Hepatocyte (in vitro differentiated cells): Measurements from ENCODE around the gene VGLL4. TPM values are rescaled to one million over a fixed set of nuclear protein-coding genes. Genes with fewer than 3 reads are reported as not detected.
"Not testable (repeated sequence)": the region's sequence is repeated elsewhere in the genome, so short reads cannot be mapped to it uniquely, and the experiment has no call there.

ENCODE experiments used
- DNase-seq: peaks from one replicate; pipeline ENCODE4 v3.0.0-alpha.2; 2016; ENCODE audit warnings: low spot score
- H2AFZ ChIP-seq: fragments of 200-600 bp; sonication (generic); 2 replicates; pipeline ENCODE4 v1.6.0; 2016; ENCODE audit warnings: antibody characterized with exemption, mild to moderate bottlenecking
- H3K27ac ChIP-seq: fragments of 200-600 bp; sonication (generic); 2 replicates; pipeline ENCODE4 v1.5.1; 2016; ENCODE audit warnings: mild to moderate bottlenecking
- H3K27me3 ChIP-seq: fragments of 200-600 bp; sonication (generic); 2 replicates; pipeline ENCODE4 v1.6.1; 2016
- H3K36me3 ChIP-seq: fragments of 200-600 bp; sonication (generic); replicated peaks from 2 replicates; pipeline ENCODE4 v1.5.1; 2016; ENCODE audit warnings: low read depth; ENCODE audit not compliant: insufficient read depth
- H3K4me1 ChIP-seq: fragments of 200-600 bp; sonication (generic); 2 replicates; pipeline ENCODE4 v1.5.1; 2016; ENCODE audit warnings: mild to moderate bottlenecking, moderate library complexity; ENCODE audit not compliant: insufficient read depth
- H3K4me2 ChIP-seq: fragments of 200-600 bp; sonication (generic); 2 replicates; pipeline ENCODE4 v1.6.0; 2016
- H3K4me3 ChIP-seq: fragments of 200-600 bp; sonication (generic); 2 replicates; pipeline ENCODE4 v1.5.1; 2016; ENCODE audit warnings: mild to moderate bottlenecking
- H3K79me2 ChIP-seq: fragments of 200-600 bp; sonication (generic); 2 replicates; pipeline ENCODE4 v1.6.0; 2017; ENCODE audit warnings: mild to moderate bottlenecking
- H3K9me2 ChIP-seq: fragments of 200-600 bp; sonication (generic); replicated peaks from 2 replicates; pipeline ENCODE4 v1.6.0; 2017; ENCODE audit warnings: mild to moderate bottlenecking; ENCODE audit not compliant: insufficient read depth
- H3K9me3 ChIP-seq: fragments of 200-600 bp; sonication (generic); 2 replicates; pipeline ENCODE4 v1.5.1; 2016; ENCODE audit warnings: low read depth, mild to moderate bottlenecking
- H4K20me1 ChIP-seq: fragments of 200-600 bp; sonication (generic); 2 replicates; pipeline ENCODE4 v1.6.0; 2016; ENCODE audit warnings: mild to moderate bottlenecking; ENCODE audit not compliant: insufficient read depth, poor library complexity, severe bottlenecking
- CTCF ChIP-seq: fragments of 200-600 bp; sonication (generic); IDR thresholded peaks from 2 replicates; pipeline ENCODE4 v1.5.1; 2016; ENCODE audit warnings: antibody characterized with exemption, mild to moderate bottlenecking; ENCODE audit not compliant: poor library complexity
- EZH2 ChIP-seq: fragments of 200-600 bp; sonication (generic); IDR thresholded peaks from 2 replicates; pipeline ENCODE4 v1.6.1; 2016; ENCODE audit warnings: antibody characterized with exemption, mild to moderate bottlenecking, borderline replicate concordance
- EZH2phosphoT487 ChIP-seq: fragments of 200-600 bp; sonication (generic); IDR thresholded peaks from one replicate; pipeline ENCODE4 v1.6.1; 2018; ENCODE audit warnings: antibody characterized with exemption, mild to moderate bottlenecking, low read depth, moderate library complexity; ENCODE audit not compliant: unreplicated experiment, severe bottlenecking
- WGBS: methylation state at CpG from one replicate; pipeline ENCODE4 v1.1.6; 2016; ENCODE audit warnings: low lambda C conversion rate; ENCODE audit errors: missing lambda C conversion rate; 5-methylcytosine and 5-hydroxymethylcytosine counted together
- polyA plus RNA-seq: library from polyadenylated mRNA; unstranded; fragments of >200 nt; fragmentation: Nextera tagmentation; extraction: Ambion mirVana; gene quantifications from 2 replicates; pipeline ENCODE4 v1.2.1, GENCODE V29; 2016
- total RNA-seq: library from RNA; depleted of rRNA; stranded (reverse); fragments of >200 nt; gene quantifications from 2 replicates; pipeline ENCODE4 v1.2.3, GENCODE V29; 2014

The VGLL4 gene
- total and polyA plus RNA-seq, 2 experiments from 2014 or later: 57.9 to 109 TPM

DNA sequence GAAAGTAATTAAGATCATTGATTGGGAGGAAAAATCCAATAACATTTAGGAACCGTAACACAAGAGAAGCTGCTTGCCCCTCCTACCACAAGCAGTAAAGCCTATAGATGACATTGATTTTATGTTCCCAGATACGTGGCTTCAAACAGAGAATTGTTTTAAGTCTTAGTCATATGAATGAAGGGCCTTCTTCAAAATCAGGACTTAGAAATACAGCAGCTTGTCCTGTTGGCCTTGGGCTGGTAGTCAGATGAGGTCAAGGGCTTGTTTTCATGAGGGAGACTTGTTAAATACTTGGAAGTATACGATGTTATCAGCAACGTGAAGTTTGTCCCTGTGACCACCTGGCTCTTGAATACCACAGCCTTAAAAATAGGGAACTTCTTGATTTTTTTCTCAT lies 114.4 kb downstream of the VGLL4 start:
- H3K4me3 ChIP-seq: no peak overlapping the region
- no peaks in the 10 kb centered on the region for H3K36me3 ChIP-seq
- no peaks in the 10 kb centered on the region for H3K9me2 ChIP-seq
- no peak for TF ChIP-seq EZH2phosphoT487
- TF ChIP-seq EZH2: no peak
- no peak for TF ChIP-seq CTCF
- peaks cover 19% of the 10 kb centered on the region for H3K4me1 ChIP-seq
- no peak overlapping the region for H2AFZ ChIP-seq
- 83% methylated on average over 4 of the region's 4 CpGs for WGBS
- H3K27ac ChIP-seq: no peak overlapping the region
- no peaks in the 10 kb centered on the region for H3K27me3 ChIP-seq
- DNase-seq: no peak
- no peak overlapping the region for H3K4me2 ChIP-seq
- H3K9me3 ChIP-seq: no peaks in the 10 kb centered on the region
- no peaks in the 10 kb centered on the region for H3K79me2 ChIP-seq
- H4K20me1 ChIP-seq: no peaks in the 10 kb centered on the region

DNA sequence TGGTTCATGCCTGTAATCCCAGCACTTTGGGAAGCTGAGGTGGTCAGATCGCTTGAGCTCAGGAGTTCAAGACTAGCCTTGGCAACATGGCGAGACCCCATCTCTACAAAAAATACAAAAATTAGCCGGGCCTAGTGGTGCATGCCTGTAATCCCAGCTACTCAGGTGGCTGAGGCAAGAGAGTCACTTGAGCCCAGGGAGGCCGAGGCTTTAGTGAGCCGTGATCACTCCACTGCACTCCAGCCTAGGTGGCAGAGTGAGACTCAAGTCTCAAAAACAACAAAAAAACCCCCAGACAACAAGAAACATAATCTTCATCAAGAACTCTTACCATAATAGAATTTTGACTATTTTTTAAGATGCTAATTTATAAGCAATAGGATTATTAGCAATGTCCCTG lies 117.6 kb downstream of the VGLL4 start:
- not testable (repeated sequence) for DNase-seq, H2AFZ ChIP-seq, H3K4me2 ChIP-seq, H3K9me2 ChIP-seq, H3K79me2 ChIP-seq, H3K27me3 ChIP-seq, H3K9me3 ChIP-seq, H3K36me3 ChIP-seq, H3K27ac ChIP-seq, H3K4me3 ChIP-seq, H4K20me1 ChIP-seq
- WGBS: 97% methylated on average over 5 of the region's 5 CpGs
- peaks cover 20% of the 10 kb centered on the region for H3K4me1 ChIP-seq

- no peak for DNase-seq
- WGBS: 71% methylated on average over 7 of the region's 7 CpGs
- Histone ChIP-seq H4K20me1 (no peaks in the 10 kb centered on the region), H3K27ac (peak overlapping the region; percentile 75), H2AFZ (no peak overlapping the region), H3K27me3 (no peaks in the 10 kb centered on the region), H3K4me2 (no peak overlapping the region), H3K36me3 (no peaks in the 10 kb centered on the region), H3K4me3 (no peak overlapping the region), H3K9me3 (no peaks in the 10 kb centered on the region), H3K79me2 (no peaks in the 10 kb centered on the region), H3K4me1 (peaks cover 15% of the 10 kb centered on the region), H3K9me2 (no peaks in the 10 kb centered on the region)
- TF ChIP-seq EZH2phosphoT487: no peak
- TF ChIP-seq CTCF: no peak
- no peak for TF ChIP-seq EZH2
Measured at GRCh38 chr3:11523572-11524101, 120.1 kb downstream of the VGLL4 start.

DNA sequence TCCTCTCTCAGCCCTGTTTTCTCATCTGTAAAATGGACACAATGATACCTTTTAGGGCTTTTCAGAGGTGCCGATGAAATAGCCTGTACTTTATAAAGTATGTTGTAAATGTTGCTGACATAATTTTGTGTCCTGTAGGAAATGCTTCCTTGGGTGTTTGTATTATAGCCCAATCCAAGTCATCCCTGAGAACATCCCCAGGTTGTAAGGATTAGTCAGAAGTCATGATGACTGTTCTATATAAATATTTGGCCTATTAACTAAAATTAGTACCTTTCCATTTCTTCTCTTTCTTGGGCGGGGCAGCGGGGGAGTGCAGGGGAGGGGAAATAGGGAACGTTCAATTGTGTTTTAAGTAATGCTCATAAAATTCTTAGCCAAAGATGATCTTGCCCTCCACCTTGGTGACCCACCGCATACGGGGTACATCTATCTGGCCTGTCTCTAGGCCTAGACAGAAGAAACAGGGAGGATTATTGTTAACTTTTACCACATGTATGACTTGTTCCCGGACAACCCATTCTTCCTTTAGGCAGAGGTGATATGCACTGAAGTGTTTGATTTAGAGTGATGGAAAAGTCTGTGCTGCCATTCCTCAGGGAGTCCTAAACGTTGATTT lies 120.7 kb downstream of the VGLL4 start:
- Histone ChIP-seq H3K79me2 (no peaks in the 10 kb centered on the region), H3K4me3 (no peak overlapping the region), H2AFZ (no peak overlapping the region), H3K4me2 (no peak overlapping the region), H4K20me1 (no peaks in the 10 kb centered on the region), H3K27ac (peak overlapping the region; percentile 75), H3K4me1 (peaks cover 15% of the 10 kb centered on the region), H3K36me3 (no peaks in the 10 kb centered on the region), H3K9me2 (no peaks in the 10 kb centered on the region), H3K27me3 (no peaks in the 10 kb centered on the region), H3K9me3 (no peaks in the 10 kb centered on the region)
- TF ChIP-seq EZH2phosphoT487: no peak
- no peak for TF ChIP-seq EZH2
- TF ChIP-seq CTCF: no peak
- WGBS: 70% methylated on average over 8 of the region's 8 CpGs
- DNase-seq: no peak
